K562 (cell line): Measurements from ENCODE around the gene ARPC2. TPM values are rescaled to one million over a fixed set of nuclear protein-coding genes. Genes with fewer than 3 reads are reported as not detected.
A peak's percentile ranks its signal among the peaks of the same experiment; 100 is the strongest.

Experiments used
- ATAC-seq: fragments of 200-7000 bp; cut with Tn5 transposase; 3 replicates; pipeline ENCODE4 v1.9.1; 2020; ENCODE audit warnings: moderate library complexity
- BruUV-seq: library from RNA; stranded (reverse); fragments of 400-500 nt; replicated peaks from 2 replicates; lab custom pipeline; 2021; lab: Mats Ljungman, UMichigan
- CTCF ChIA-PET: fragments of 300-600 bp; formaldehyde crosslinking; extraction: SDS; loops from one replicate; lab custom pipeline; 2021; ENCODE audit warnings: low intra/inter-chr PET ratio; lab: Yijun Ruan, JAX
- POLR2A ChIA-PET: fragments of 300-600, 350-650 bp; sonication (Branson Sonifier 250); formaldehyde crosslinking; extraction: SDS; loops from one replicate; lab custom pipeline; 2021; ENCODE audit warnings: antibody characterized with exemption, inconsistent platforms; lab: Yijun Ruan, JAX
- DNase-seq, 4 experiments: peaks; one replicate each; pipeline versions ENCODE4 v3.0.0 to v3.0.0-alpha.2; 2011 to 2018; ENCODE audit warnings: low spot score in 3 of 4, mixed read lengths in 3 of 4; ENCODE audit errors: extremely low read depth in 1 of 4
- FAIRE-seq: peaks from 2 replicates; lab custom pipeline; 2011; peaks lifted over from hg19 to GRCh38; lab: Jason Lieb, UNC
- H2AFZ ChIP-seq: 2 replicates; pipeline ENCODE4 v1.6.0; 2011; ENCODE audit warnings: low read depth, low read length, control low read depth, inconsistent platforms
- H3K27ac ChIP-seq: fragments of 200-600 bp; 3 replicates; pipeline ENCODE4 v1.8.0; 2011; ENCODE audit warnings: low read depth, mild to moderate bottlenecking, control low read depth, inconsistent platforms, low read length, moderate library complexity, mixed read lengths; ENCODE audit errors: extremely low read depth
- H3K27me3 ChIP-seq, 2 experiments: fragments of 300-600 bp in 1 of 2; 2 replicates in 1 of 2; 3 replicates in 1 of 2; pipeline versions ENCODE4 v1.6.0 to v1.8.0; 2011; ENCODE audit warnings: inconsistent platforms in 2 of 2, low read length in 2 of 2, mild to moderate bottlenecking in 1 of 2, mixed read lengths in 1 of 2, moderate library complexity in 1 of 2; ENCODE audit not compliant: control insufficient read depth in 2 of 2, insufficient read depth in 2 of 2
- H3K36me3 ChIP-seq: fragments of 300-600 bp; 3 replicates; pipeline ENCODE4 v1.8.0; 2011; ENCODE audit warnings: mild to moderate bottlenecking, low read length, inconsistent platforms; ENCODE audit not compliant: control insufficient read depth, insufficient read depth
- H3K4me1 ChIP-seq, 2 experiments: fragments of 200-600 bp in 1 of 2; replicated peaks in 1 of 2; 2 replicates in 1 of 2; 3 replicates in 1 of 2; pipeline versions ENCODE4 v1.5.1 to v1.8.0; 2011; ENCODE audit warnings: inconsistent platforms in 2 of 2, low read length in 2 of 2, mild to moderate bottlenecking in 1 of 2, mixed read lengths in 1 of 2, moderate library complexity in 1 of 2; ENCODE audit not compliant: control insufficient read depth in 2 of 2, insufficient read depth in 2 of 2
- H3K4me2 ChIP-seq: 2 replicates; pipeline ENCODE4 v1.6.1; 2011; ENCODE audit warnings: low read length, control low read depth, inconsistent platforms, mixed read lengths; ENCODE audit not compliant: insufficient read depth
- H3K4me3 ChIP-seq: fragments of 200-600 bp; sonication (generic), shearing (Covaris generic); 2 replicates; pipeline ENCODE4 v1.5.1; 2016; ENCODE audit warnings: control low read depth, inconsistent platforms
- H3K79me2 ChIP-seq: fragments of 200-600 bp; 3 replicates; pipeline ENCODE4 v1.8.0; 2011; ENCODE audit warnings: low read length, inconsistent platforms; ENCODE audit not compliant: control insufficient read depth, insufficient read depth
- H3K9ac ChIP-seq, 2 experiments: 2 replicates each; pipeline versions ENCODE4 v1.6.0 to v1.6.1; 2011; ENCODE audit warnings: low read depth in 2 of 2, low read length in 2 of 2, control low read depth in 1 of 2, inconsistent platforms in 1 of 2, mild to moderate bottlenecking in 1 of 2, mixed read lengths in 1 of 2; ENCODE audit not compliant: insufficient read depth in 1 of 2
- H3K9me1 ChIP-seq: one replicate; pipeline ENCODE4 v1.6.0; 2011; ENCODE audit warnings: inconsistent platforms, mild to moderate bottlenecking, low read length, moderate library complexity; ENCODE audit not compliant: control insufficient read depth, insufficient read depth
- H3K9me3 ChIP-seq: replicated peaks from 2 replicates; pipeline ENCODE4 v1.5.1; 2011; ENCODE audit warnings: low read depth, low read length, inconsistent platforms; ENCODE audit not compliant: control insufficient read depth, insufficient read depth
- H4K20me1 ChIP-seq: replicated peaks from 2 replicates; pipeline ENCODE4 v1.6.1; 2011; ENCODE audit warnings: low read length, inconsistent platforms, mixed read lengths; ENCODE audit not compliant: control insufficient read depth, insufficient read depth
- JUND ChIP-seq, 2 experiments: IDR thresholded peaks; 2 replicates in 1 of 2; 3 replicates in 1 of 2; pipeline ENCODE4 v1.6.1; 2011; ENCODE audit warnings: borderline replicate concordance in 2 of 2, low read depth in 2 of 2, low read length in 2 of 2, improper control_type of control experiment in 1 of 2, missing biosample characterization in 1 of 2, missing genetic modification characterization in 1 of 2, missing genetic modification reagents in 1 of 2
- NFE2L1 ChIP-seq: fragments of 450-650 bp; IDR thresholded peaks from 2 replicates; pipeline ENCODE4 v1.6.1; 2016; ENCODE audit warnings: missing genetic modification characterization, low read depth, mild to moderate bottlenecking, missing compliant biosample characterization, moderate library complexity, borderline replicate concordance
- RBBP5 ChIP-seq: fragments of 200-600 bp; sonication (generic); IDR thresholded peaks from 2 replicates; pipeline ENCODE4 v1.6.1; 2012; ENCODE audit warnings: borderline replicate concordance, mild to moderate bottlenecking, low read length, control low read depth, inconsistent platforms; ENCODE audit not compliant: insufficient read depth, poor library complexity, severe bottlenecking
- SREBF2 ChIP-seq: sonication (generic); formaldehyde crosslinking; IDR thresholded peaks from 2 replicates; pipeline ENCODE4 v1.4.0; 2020; ENCODE audit warnings: mild to moderate bottlenecking, missing genetic modification reagents
- ZNF75A ChIP-seq: fragments of 450-650 bp; formaldehyde crosslinking; IDR thresholded peaks from 2 replicates; pipeline ENCODE4 v1.4.0; 2020; ENCODE audit warnings: mild to moderate bottlenecking
- WGBS: fragments of 100-300 bp; shearing (Covaris generic); methylation state at CpG from one replicate; pipeline ENCODE4 v1.1.6; 2016; ENCODE audit warnings: low coverage, mixed read lengths; ENCODE audit not compliant: insufficient coverage; ENCODE audit errors: missing lambda C conversion rate; 5-methylcytosine and 5-hydroxymethylcytosine counted together
- in situ Hi-C: fragments of 300-500 bp; cut with MboI; formaldehyde crosslinking; loops from 4 replicates; pipeline ENCODE4 v1.15.0; 2018; ENCODE audit warnings: inconsistent platforms, mixed read lengths
- intact Hi-C: fragments of 100-400 bp; cut with micrococcal nuclease; formaldehyde crosslinking; loops from 2 replicates; pipeline ENCODE4 v1.14.2; 2022
- polyA plus RNA-seq, 8 experiments: library from polyadenylated mRNA; depleted of rRNA in 4 of 8; stranded (reverse) in 5 of 8; unstranded in 3 of 8; fragments of >200 nt; fragmentation: Nextera tagmentation in 2 of 8; fragmentation: Illumina TruSeq in 1 of 8; extraction: Ambion mirVana in 2 of 8; extraction: Trizol in 1 of 8; gene quantifications; 2 replicates each; pipeline versions ENCODE4 v1.2.1 to v1.2.3, GENCODE V29; 2011 to 2014; ENCODE audit warnings: inconsistent platforms in 1 of 8, missing spikeins in 1 of 8
- total RNA-seq, 7 experiments: library from RNA; depleted of rRNA in 6 of 7; stranded (reverse); fragments of >200 nt in 6 of 7; fragmentation: Illumina TruSeq in 2 of 7; extraction: Trizol in 2 of 7; gene quantifications; 2 replicates each; pipeline versions ENCODE4 v1.2.1 to v1.2.3, GENCODE V29; 2011 to 2021; ENCODE audit warnings: low replicate concordance in 1 of 7
- TF ChIP-seq, protein P1 (sequence below), 3 experiments: fragments of 200-800 bp in 1 of 3; fragments of 250-450 bp in 1 of 3; fragments of 450-650 bp in 1 of 3; sonication (Bioruptor Pico) in 1 of 3; sonication (Bioruptor generic) in 1 of 3; formaldehyde crosslinking in 1 of 3; IDR thresholded peaks; 2 replicates each; pipeline versions ENCODE4 v1.6.1 to v1.8.0; 2016 to 2022; ENCODE audit warnings: mild to moderate bottlenecking in 2 of 3, missing genetic modification characterization in 2 of 3, missing compliant biosample characterization in 1 of 3, moderate library complexity in 1 of 3
- TF ChIP-seq, protein P2 (sequence below): fragments of 200-800 bp; sonication (Bioruptor generic); IDR thresholded peaks from 2 replicates; pipeline ENCODE4 v1.6.1; 2017; ENCODE audit warnings: missing genetic modification characterization, missing compliant biosample characterization

ARPC2 gene
- total and polyA plus RNA-seq, 9 of the 15 experiments (the other 6 are each of a cell fraction or from before 2014, with no cell fraction given), result 81.9 to 187 (median 103) TPM

DNA sequence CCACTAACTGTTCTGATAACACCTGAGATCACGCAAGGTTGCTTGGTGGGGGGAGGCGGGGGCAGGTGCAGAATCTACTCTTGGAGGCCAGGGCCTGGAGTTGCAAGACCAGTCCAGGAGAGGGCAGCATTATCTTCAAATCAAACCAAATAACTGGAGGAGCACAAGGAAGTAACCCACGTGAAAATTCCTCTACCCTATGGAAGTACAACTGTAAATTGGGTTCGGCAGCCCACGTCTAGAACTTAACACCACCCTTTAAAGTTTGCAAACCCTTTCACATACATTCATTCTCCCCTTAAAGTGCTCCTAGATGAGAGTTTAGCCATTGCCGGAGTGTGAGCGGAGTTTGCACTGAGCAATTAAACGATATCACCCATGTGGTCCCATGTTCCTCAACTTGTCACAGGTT is 30.6 kb upstream of the ARPC2 start:
- no peaks in the 10 kb centered on the region for H4K20me1 ChIP-seq
- peak overlapping the region; percentile 31; the same call in 1 of the 3 replicates for H3K27ac ChIP-seq
- peak; percentile 86 for FAIRE-seq
- H3K36me3 ChIP-seq, result no peaks in the 10 kb centered on the region
- H3K9me1 ChIP-seq, result no peaks in the 10 kb centered on the region
- in situ Hi-C loops (no loop called here), intact Hi-C loops (loop anchor here (2.0 to 10.0 kb wide), 3 partner anchors 70 to 278 kb away; no protein-coding TSS in a partner anchor)
- POLR2A ChIA-PET, result no interaction called here
- 44% methylated on average over 7 of the region's 8 CpGs for WGBS
- no peak overlapping the region for H3K9ac ChIP-seq
- H3K4me3 ChIP-seq, result no peak overlapping the region
- H3K9me3 ChIP-seq, result no peaks in the 10 kb centered on the region
- peak; percentile 96 for ATAC-seq
- CTCF ChIA-PET, result interaction anchor here (0.6 to 1.0 kb wide), 4 partner anchors 71 to 662 kb away, joined by 3 to 8 read pairs (median 4); no protein-coding TSS in a partner anchor
- peak; percentile 66 to 78 (median 68) for DNase-seq
- peaks cover 0 to 8% of the 10 kb centered on the region in 2 experiments; a peak in 4 of 5 replicates for H3K4me1 ChIP-seq
- no TSS peak for BruUV-seq
- no peaks in the 10 kb centered on the region for H3K79me2 ChIP-seq
- H3K27me3 ChIP-seq, result no peaks in the 10 kb centered on the region
- peak overlapping the region; percentile 92 for H2AFZ ChIP-seq
- H3K4me2 ChIP-seq, result peak overlapping the region; percentile 7; the same call in 1 of the 2 replicates
- TF ChIP-seq NFE2L1 (tag) (no peak), ZNF75A (no peak), JUND (IDR thresholded peaks at IDR 0.05; ENCODE audit: borderline replicate concordance, low read depth, low read length) (peak; percentile 15; the same call in 1 of the 2 replicates), JUND (tag; IDR thresholded peaks at IDR 0.05; ENCODE audit: borderline replicate concordance, low read depth, low read length) (no peak), SREBF2 (CRISPR knock-in tag) (no peak), RBBP5 (no peak)
- TF ChIP-seq, protein P1, sequence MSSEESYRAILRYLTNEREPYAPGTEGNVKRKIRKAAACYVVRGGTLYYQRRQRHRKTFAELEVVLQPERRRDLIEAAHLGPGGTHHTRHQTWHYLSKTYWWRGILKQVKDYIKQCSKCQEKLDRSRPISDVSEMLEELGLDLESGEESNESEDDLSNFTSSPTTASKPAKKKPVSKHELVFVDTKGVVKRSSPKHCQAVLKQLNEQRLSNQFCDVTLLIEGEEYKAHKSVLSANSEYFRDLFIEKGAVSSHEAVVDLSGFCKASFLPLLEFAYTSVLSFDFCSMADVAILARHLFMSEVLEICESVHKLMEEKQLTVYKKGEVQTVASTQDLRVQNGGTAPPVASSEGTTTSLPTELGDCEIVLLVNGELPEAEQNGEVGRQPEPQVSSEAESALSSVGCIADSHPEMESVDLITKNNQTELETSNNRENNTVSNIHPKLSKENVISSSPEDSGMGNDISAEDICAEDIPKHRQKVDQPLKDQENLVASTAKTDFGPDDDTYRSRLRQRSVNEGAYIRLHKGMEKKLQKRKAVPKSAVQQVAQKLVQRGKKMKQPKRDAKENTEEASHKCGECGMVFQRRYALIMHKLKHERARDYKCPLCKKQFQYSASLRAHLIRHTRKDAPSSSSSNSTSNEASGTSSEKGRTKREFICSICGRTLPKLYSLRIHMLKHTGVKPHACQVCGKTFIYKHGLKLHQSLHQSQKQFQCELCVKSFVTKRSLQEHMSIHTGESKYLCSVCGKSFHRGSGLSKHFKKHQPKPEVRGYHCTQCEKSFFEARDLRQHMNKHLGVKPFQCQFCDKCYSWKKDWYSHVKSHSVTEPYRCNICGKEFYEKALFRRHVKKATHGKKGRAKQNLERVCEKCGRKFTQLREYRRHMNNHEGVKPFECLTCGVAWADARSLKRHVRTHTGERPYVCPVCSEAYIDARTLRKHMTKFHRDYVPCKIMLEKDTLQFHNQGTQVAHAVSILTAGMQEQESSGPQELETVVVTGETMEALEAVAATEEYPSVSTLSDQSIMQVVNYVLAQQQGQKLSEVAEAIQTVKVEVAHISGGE (CRISPR knock-in tag; IDR thresholded peaks at IDR 0.05), result 0 out of 6 replicates have a peak, but pooled peaks of 1 of the 3 experiments have one; percentile 17
- TF ChIP-seq, protein P2, sequence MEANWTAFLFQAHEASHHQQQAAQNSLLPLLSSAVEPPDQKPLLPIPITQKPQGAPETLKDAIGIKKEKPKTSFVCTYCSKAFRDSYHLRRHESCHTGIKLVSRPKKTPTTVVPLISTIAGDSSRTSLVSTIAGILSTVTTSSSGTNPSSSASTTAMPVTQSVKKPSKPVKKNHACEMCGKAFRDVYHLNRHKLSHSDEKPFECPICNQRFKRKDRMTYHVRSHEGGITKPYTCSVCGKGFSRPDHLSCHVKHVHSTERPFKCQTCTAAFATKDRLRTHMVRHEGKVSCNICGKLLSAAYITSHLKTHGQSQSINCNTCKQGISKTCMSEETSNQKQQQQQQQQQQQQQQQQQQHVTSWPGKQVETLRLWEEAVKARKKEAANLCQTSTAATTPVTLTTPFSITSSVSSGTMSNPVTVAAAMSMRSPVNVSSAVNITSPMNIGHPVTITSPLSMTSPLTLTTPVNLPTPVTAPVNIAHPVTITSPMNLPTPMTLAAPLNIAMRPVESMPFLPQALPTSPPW (CRISPR knock-in tag), result peak; percentile 61
